Panc1 (cell line): ENCODE results near the gene HEXD. TPM values are rescaled to one million over a fixed set of nuclear protein-coding genes. Genes with fewer than 3 reads are reported as not detected.

ENCODE experiments used
- ATAC-seq: fragments of 200-7000 bp; cut with Tn5 transposase; 2 replicates; pipeline ENCODE4 v1.9.1; 2020; ENCODE audit warnings: mild to moderate bottlenecking, moderate library complexity
- BruUV-seq: library from RNA; stranded (reverse); fragments of 400-500 nt; replicated peaks from 2 replicates; lab custom pipeline; 2021; lab: Mats Ljungman, UMichigan
- CTCF ChIA-PET: fragments of 300-600 bp; sonication (Branson Sonifier 250); formaldehyde crosslinking; loops from one replicate; lab custom pipeline; 2022; ENCODE audit warnings: antibody characterized with exemption; lab: Charles Lee
- POLR2A ChIA-PET: fragments of 300-600 bp; sonication (Branson Sonifier 250); formaldehyde crosslinking; loops from one replicate; lab custom pipeline; 2022; ENCODE audit warnings: antibody characterized with exemption; lab: Charles Lee
- DNase-seq: peaks from one replicate; pipeline ENCODE4 v3.0.0-alpha.2; 2010; ENCODE audit warnings: low read depth, low spot score
- H3K27ac ChIP-seq: 2 replicates; pipeline ENCODE4 v1.5.1; 2011; ENCODE audit warnings: mild to moderate bottlenecking, low read length, inconsistent platforms
- H3K27me3 ChIP-seq: fragments of 200-500 bp; sonication (Bioruptor generic); 2 replicates; pipeline ENCODE4 v1.6.0; 2014; ENCODE audit warnings: low read length, inconsistent platforms; ENCODE audit not compliant: control insufficient read depth, insufficient read depth
- H3K36me3 ChIP-seq: fragments of 200-500 bp; sonication (Bioruptor generic); 2 replicates; pipeline ENCODE4 v1.5.1; 2014; ENCODE audit warnings: inconsistent platforms, mild to moderate bottlenecking, low read length, moderate library complexity; ENCODE audit not compliant: control insufficient read depth, insufficient read depth
- H3K4me1 ChIP-seq: 2 replicates; pipeline ENCODE4 v1.5.1; 2011; ENCODE audit warnings: inconsistent platforms, mild to moderate bottlenecking, low read length, moderate library complexity; ENCODE audit not compliant: control insufficient read depth, insufficient read depth
- H3K4me3 ChIP-seq, 2 experiments: 2 replicates each; pipeline ENCODE4 v1.5.1; 2011 to 2012; ENCODE audit warnings: low read depth in 2 of 2, low read length in 2 of 2, mild to moderate bottlenecking in 2 of 2, inconsistent platforms in 1 of 2, moderate library complexity in 1 of 2
- H3K9me3 ChIP-seq: fragments of 200-500 bp; sonication (Bioruptor generic); 2 replicates; pipeline ENCODE4 v1.5.1; 2014; ENCODE audit warnings: low read depth, mild to moderate bottlenecking, inconsistent platforms, low read length, moderate library complexity; ENCODE audit not compliant: control insufficient read depth, insufficient read depth
- POLR2AphosphoS5 ChIP-seq: IDR thresholded peaks from 2 replicates; pipeline ENCODE4 v1.6.1; 2012; ENCODE audit warnings: mild to moderate bottlenecking, low read depth, low read length, moderate library complexity
- SIN3A ChIP-seq: IDR thresholded peaks from 2 replicates; pipeline ENCODE4 v1.6.1; 2012; ENCODE audit warnings: low read depth, mild to moderate bottlenecking, low read length, moderate library complexity, borderline replicate concordance; ENCODE audit not compliant: insufficient read depth
- TCF7L2 ChIP-seq: IDR thresholded peaks from 2 replicates; pipeline ENCODE4 v1.6.1; 2011; ENCODE audit warnings: mild to moderate bottlenecking, low read depth, low read length, inconsistent platforms
- in situ Hi-C: cut with HindIII; loops from 2 replicates; pipeline ENCODE4 v1.10.0; 2016; ENCODE audit warnings: low sequenced_read_pairs, low pct_unique_long_range_greater_than_20kb
- intact Hi-C: fragments of 100-400 bp; cut with micrococcal nuclease; formaldehyde crosslinking; loops from one replicate; pipeline ENCODE4 v1.10.0; 2022; ENCODE audit not compliant: unreplicated experiment
- total RNA-seq: library from RNA; stranded (reverse); gene quantifications from one replicate; pipeline ENCODE4 v1.2.1, GENCODE V29; 2021; ENCODE audit not compliant: unreplicated experiment
- TF ChIP-seq, protein P1 (sequence below): fragments of 450-650 bp; IDR thresholded peaks from 2 replicates; pipeline ENCODE4 v1.5.1; 2017; ENCODE audit warnings: mild to moderate bottlenecking
- TF ChIP-seq, protein P2 (sequence below), 2 experiments: IDR thresholded peaks; 2 replicates each; pipeline ENCODE4 v1.6.1; 2011 to 2012; ENCODE audit warnings: low read depth in 2 of 2, control low read depth in 1 of 2, low read length in 1 of 2, mild to moderate bottlenecking in 1 of 2, moderate library complexity in 1 of 2; ENCODE audit not compliant: insufficient read depth in 1 of 2

Gene HEXD
- total RNA-seq, 1 experiment from 2014 or later, result 25.6 TPM

DNA sequence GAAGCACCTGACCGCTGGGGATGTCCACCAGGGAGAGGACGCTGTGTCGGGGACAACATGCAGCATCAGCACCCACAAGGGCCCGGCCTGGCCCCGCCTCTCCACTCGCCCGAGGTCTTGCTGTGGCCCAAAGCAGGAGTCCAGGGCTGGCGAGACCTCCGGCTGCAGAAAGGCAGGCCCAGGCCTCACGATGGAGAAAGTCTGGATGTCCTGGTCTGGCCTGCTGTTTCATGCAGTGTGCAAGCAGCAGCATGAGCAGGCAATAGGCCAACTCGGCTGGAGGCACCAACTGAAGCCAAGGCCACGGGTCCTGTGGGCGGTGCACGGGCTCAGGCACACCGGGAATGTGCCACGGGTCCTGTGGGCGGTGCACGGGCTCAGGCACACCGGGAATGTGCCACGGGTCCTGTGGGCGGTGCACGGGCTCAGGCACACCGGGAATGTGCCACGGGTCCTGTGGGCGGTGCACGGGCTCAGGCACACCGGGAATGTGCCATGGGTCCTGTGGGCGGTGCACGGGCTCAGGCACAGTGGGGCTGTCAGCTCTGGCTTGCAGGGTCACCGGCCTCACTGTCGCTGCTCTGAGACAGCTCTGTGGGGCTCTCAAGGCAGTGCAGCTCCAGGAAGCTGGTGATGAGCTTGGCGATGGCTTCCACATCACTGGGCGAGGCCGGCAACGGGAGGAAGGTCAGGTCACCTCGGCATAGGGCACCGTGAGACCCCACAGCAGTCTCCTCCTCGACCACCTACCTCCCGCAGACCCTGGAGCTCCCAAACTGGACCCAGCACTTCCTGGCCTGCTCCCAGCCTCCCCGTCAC, 25.5 kb downstream of the HEXD start:
- H3K27ac ChIP-seq, result no peak overlapping the region
- intact Hi-C loops (no loop called here), in situ Hi-C loops (no loop called here)
- ChIA-PET POLR2A (interaction anchor here (0.5 kb wide), 1 partner anchor 93 kb away, joined by 4 read pairs; no protein-coding TSS in a partner anchor), CTCF (no interaction called here)
- peaks cover 11% of the 10 kb centered on the region; the same call in 1 of the 2 replicates for H3K4me1 ChIP-seq
- no peak overlapping the region for H3K4me3 ChIP-seq
- TF ChIP-seq, protein P1, sequence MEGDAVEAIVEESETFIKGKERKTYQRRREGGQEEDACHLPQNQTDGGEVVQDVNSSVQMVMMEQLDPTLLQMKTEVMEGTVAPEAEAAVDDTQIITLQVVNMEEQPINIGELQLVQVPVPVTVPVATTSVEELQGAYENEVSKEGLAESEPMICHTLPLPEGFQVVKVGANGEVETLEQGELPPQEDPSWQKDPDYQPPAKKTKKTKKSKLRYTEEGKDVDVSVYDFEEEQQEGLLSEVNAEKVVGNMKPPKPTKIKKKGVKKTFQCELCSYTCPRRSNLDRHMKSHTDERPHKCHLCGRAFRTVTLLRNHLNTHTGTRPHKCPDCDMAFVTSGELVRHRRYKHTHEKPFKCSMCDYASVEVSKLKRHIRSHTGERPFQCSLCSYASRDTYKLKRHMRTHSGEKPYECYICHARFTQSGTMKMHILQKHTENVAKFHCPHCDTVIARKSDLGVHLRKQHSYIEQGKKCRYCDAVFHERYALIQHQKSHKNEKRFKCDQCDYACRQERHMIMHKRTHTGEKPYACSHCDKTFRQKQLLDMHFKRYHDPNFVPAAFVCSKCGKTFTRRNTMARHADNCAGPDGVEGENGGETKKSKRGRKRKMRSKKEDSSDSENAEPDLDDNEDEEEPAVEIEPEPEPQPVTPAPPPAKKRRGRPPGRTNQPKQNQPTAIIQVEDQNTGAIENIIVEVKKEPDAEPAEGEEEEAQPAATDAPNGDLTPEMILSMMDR, result no peak
- TF ChIP-seq SIN3A, result no peak
- TF ChIP-seq, protein P2, sequence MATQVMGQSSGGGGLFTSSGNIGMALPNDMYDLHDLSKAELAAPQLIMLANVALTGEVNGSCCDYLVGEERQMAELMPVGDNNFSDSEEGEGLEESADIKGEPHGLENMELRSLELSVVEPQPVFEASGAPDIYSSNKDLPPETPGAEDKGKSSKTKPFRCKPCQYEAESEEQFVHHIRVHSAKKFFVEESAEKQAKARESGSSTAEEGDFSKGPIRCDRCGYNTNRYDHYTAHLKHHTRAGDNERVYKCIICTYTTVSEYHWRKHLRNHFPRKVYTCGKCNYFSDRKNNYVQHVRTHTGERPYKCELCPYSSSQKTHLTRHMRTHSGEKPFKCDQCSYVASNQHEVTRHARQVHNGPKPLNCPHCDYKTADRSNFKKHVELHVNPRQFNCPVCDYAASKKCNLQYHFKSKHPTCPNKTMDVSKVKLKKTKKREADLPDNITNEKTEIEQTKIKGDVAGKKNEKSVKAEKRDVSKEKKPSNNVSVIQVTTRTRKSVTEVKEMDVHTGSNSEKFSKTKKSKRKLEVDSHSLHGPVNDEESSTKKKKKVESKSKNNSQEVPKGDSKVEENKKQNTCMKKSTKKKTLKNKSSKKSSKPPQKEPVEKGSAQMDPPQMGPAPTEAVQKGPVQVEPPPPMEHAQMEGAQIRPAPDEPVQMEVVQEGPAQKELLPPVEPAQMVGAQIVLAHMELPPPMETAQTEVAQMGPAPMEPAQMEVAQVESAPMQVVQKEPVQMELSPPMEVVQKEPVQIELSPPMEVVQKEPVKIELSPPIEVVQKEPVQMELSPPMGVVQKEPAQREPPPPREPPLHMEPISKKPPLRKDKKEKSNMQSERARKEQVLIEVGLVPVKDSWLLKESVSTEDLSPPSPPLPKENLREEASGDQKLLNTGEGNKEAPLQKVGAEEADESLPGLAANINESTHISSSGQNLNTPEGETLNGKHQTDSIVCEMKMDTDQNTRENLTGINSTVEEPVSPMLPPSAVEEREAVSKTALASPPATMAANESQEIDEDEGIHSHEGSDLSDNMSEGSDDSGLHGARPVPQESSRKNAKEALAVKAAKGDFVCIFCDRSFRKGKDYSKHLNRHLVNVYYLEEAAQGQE (IDR thresholded peaks at IDR 0.05; ENCODE audit: insufficient read depth in 1 of 2, low read depth in 2 of 2, low read length in 1 of 2), result no peak
- TF ChIP-seq TCF7L2, result no peak
- no peak for TF ChIP-seq POLR2AphosphoS5
- no peaks in the 10 kb centered on the region for H3K27me3 ChIP-seq
- no TSS peak for BruUV-seq
- peak; percentile 8; the same call in 1 of the 2 replicates for ATAC-seq
- H3K36me3 ChIP-seq, result no peaks in the 10 kb centered on the region
- H3K9me3 ChIP-seq, result no peaks in the 10 kb centered on the region
- no peak for DNase-seq

DNA sequence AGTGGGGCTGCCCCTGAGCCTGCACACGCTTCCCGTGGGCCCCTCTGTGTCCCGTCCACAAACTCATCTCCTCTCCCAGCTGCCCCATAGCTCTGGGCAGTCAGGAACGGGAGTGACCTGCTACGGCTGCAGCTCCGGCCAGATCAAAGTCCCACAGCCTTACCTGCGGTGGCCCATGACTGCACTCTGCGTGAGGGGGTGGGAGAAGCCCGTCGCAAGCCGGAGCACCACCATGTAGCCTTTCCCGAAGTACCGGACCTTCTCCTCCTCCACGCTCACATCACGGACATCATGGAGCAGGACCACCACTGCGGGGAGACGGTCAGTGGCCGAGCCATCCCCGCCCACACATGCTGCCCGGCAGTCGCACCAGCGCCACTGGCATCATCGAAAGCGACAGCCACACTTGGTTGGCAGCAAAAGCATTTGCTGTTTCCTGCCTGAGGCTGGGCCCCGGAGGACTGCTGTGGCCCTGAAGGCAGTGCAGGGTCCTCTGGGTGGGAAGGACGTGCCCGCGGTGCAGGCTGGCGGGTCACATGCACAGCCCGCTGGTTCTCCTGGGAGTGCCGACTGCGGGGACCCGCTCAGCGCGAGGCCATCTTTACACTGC, 26.2 kb downstream of the HEXD start:
- POLR2A ChIA-PET, result no interaction called here
- H3K9me3 ChIP-seq, result no peaks in the 10 kb centered on the region
- intact Hi-C loops, result no loop called here
- TF ChIP-seq TCF7L2, result no peak
- TF ChIP-seq, protein P1, result no peak
- no peak for TF ChIP-seq POLR2AphosphoS5
- TF ChIP-seq SIN3A, result no peak
- TF ChIP-seq, protein P2 (IDR thresholded peaks at IDR 0.05; ENCODE audit: insufficient read depth in 1 of 2, low read depth in 2 of 2, low read length in 1 of 2), result no peak
- H3K4me1 ChIP-seq, result peaks cover 16% of the 10 kb centered on the region; the same call in 1 of the 2 replicates
- BruUV-seq, result no TSS peak
- in situ Hi-C loops, result no loop called here
- no peaks in the 10 kb centered on the region for H3K27me3 ChIP-seq
- no peak overlapping the region for H3K4me3 ChIP-seq
- no peaks in the 10 kb centered on the region for H3K36me3 ChIP-seq
- no peak overlapping the region for H3K27ac ChIP-seq
- CTCF ChIA-PET, result no interaction called here
- ATAC-seq, result no peak
- DNase-seq, result no peak
